Progenitor cell of endocrine pancreas (in vitro differentiated cells): ENCODE data around the gene NUDT7. TPM values are rescaled to one million over a fixed set of nuclear protein-coding genes. Genes with fewer than 3 reads are reported as not detected.

Experiments used
- DNase-seq: peaks from one replicate; pipeline ENCODE4 v3.0.0; 2021; ENCODE audit warnings: low spot score; ENCODE audit not compliant: unreplicated experiment
- H3K27ac Mint-ChIP-seq: 2 replicates; pipeline ENCODE4 v1.8.0; 2021; ENCODE audit warnings: mild to moderate bottlenecking, moderate library complexity, mixed read lengths
- H3K27me3 Mint-ChIP-seq: 2 replicates; pipeline ENCODE4 v1.8.0; 2021; ENCODE audit warnings: mixed read lengths
- H3K36me3 Mint-ChIP-seq: 2 replicates; pipeline ENCODE4 v1.8.0; 2022; ENCODE audit warnings: mixed read lengths; ENCODE audit not compliant: insufficient read depth
- H3K4me1 Mint-ChIP-seq: 2 replicates; pipeline ENCODE4 v1.8.0; 2021; ENCODE audit warnings: low read depth, mixed read lengths
- H3K4me3 Mint-ChIP-seq: 2 replicates; pipeline ENCODE4 v1.8.0; 2021; ENCODE audit warnings: low read depth, mild to moderate bottlenecking, moderate library complexity, mixed read lengths
- H3K9me3 Mint-ChIP-seq: 2 replicates; pipeline ENCODE4 v1.8.0; 2021; ENCODE audit warnings: low read depth, mixed read lengths
- CTCF ChIP-seq: fragments of 200-600 bp; sonication (generic); IDR thresholded peaks from one replicate; pipeline ENCODE4 v1.5.0; 2021; ENCODE audit warnings: antibody characterized with exemption, mild to moderate bottlenecking; ENCODE audit not compliant: unreplicated experiment
- total RNA-seq: library from RNA; stranded (reverse); gene quantifications from 2 replicates; pipeline ENCODE4 v1.2.1, GENCODE V29; 2021

Gene NUDT7
- total RNA-seq, 1 donor from 2014 or later: 4.2 TPM

- no peaks in the 10 kb centered on the region for H3K36me3 Mint-ChIP-seq
- DNase-seq: no peak
- TF ChIP-seq CTCF: no peak
These were observed 44.9 kb downstream of the NUDT7 start for GRCh38 chr16:77767211-77767610.

GRCh38 chr16:77767826-77768225, 45.5 kb downstream of the NUDT7 start:
- Mint-ChIP-seq H3K9me3 (no peaks in the 10 kb centered on the region), H3K36me3 (no peaks in the 10 kb centered on the region), H3K27me3 (peaks cover 13% of the 10 kb centered on the region), H3K4me1 (no peaks in the 10 kb centered on the region), H3K27ac (no peak overlapping the region), H3K4me3 (no peak overlapping the region)
- no peak for TF ChIP-seq CTCF
- no peak for DNase-seq

More at GRCh38 chr16:77767211-77767610, 44.9 kb downstream of the NUDT7 start:
- Mint-ChIP-seq H3K4me3 (no peak overlapping the region), H3K9me3 (no peaks in the 10 kb centered on the region), H3K4me1 (no peaks in the 10 kb centered on the region), H3K27ac (no peak overlapping the region), H3K27me3 (peaks cover 13% of the 10 kb centered on the region)

GRCh38 chr16:77775911-77776909, 53.9 kb downstream of the NUDT7 start:
- no peak for DNase-seq
- Mint-ChIP-seq H3K36me3 (no peaks in the 10 kb centered on the region), H3K27me3 (peaks cover 6% of the 10 kb centered on the region), H3K4me3 (no peak overlapping the region), H3K9me3 (no peaks in the 10 kb centered on the region), H3K27ac (no peak overlapping the region), H3K4me1 (peaks cover 10% of the 10 kb centered on the region)
- TF ChIP-seq CTCF: no peak

- H3K27ac Mint-ChIP-seq: no peak overlapping the region
- no peaks in the 10 kb centered on the region for H3K9me3 Mint-ChIP-seq
- TF ChIP-seq CTCF: no peak
- no peak overlapping the region for H3K4me3 Mint-ChIP-seq
- H3K36me3 Mint-ChIP-seq: no peaks in the 10 kb centered on the region
- DNase-seq: no peak
- peaks cover 3% of the 10 kb centered on the region for H3K27me3 Mint-ChIP-seq
- peaks cover 10% of the 10 kb centered on the region for H3K4me1 Mint-ChIP-seq
These were observed 55.4 kb downstream of the NUDT7 start for GRCh38 chr16:77777745-77778144.

GRCh38 chr16:77780378-77780837, 58.1 kb downstream of the NUDT7 start:
- Mint-ChIP-seq H3K4me1 (peaks cover 11% of the 10 kb centered on the region), H3K4me3 (no peak overlapping the region), H3K27me3 (peaks cover 2% of the 10 kb centered on the region), H3K27ac (no peak overlapping the region), H3K9me3 (peaks cover 3% of the 10 kb centered on the region), H3K36me3 (no peaks in the 10 kb centered on the region)
- TF ChIP-seq CTCF: no peak
- DNase-seq: no peak
